OCI-LY1 (cell line): Measurements from ENCODE around the gene NCAPG2.

Source experiments
- EZH2 ChIP-seq: fragments of 200-600 bp; sonication (generic), shearing (Covaris generic); IDR thresholded peaks from 2 replicates; pipeline ENCODE4 v1.8.0; 2017; ENCODE audit warnings: borderline replicate concordance, mixed run types, mild to moderate bottlenecking, antibody characterized with exemption, low read length, moderate library complexity, mixed read lengths
- TF ChIP-seq, protein P1 (sequence below): fragments of 200-600 bp; sonication (generic), shearing (Covaris generic); IDR thresholded peaks from 2 replicates; pipeline ENCODE4 v1.5.1; 2017; ENCODE audit warnings: mild to moderate bottlenecking, antibody characterized with exemption, low read length, moderate library complexity, mixed read lengths

DNA sequence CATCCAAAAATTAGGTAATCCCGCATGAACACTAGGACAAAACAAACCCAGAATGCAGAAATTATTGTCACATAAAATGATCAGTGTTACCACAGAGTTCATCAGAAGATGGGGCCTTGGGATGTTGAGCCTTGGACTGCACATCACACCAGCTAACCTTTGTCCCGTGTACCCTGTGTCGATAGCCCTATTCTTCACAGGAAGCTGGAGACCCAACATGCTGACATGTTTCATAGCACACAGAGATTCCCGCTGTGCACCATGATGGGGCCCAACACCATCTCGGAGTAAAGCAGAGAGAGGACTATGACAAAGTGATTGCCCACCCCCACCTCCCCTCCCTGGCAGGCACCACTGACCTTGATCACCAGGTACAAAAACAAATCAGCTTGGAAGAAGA lies 121.5 kb downstream of the NCAPG2 start:
- TF ChIP-seq, protein P1, sequence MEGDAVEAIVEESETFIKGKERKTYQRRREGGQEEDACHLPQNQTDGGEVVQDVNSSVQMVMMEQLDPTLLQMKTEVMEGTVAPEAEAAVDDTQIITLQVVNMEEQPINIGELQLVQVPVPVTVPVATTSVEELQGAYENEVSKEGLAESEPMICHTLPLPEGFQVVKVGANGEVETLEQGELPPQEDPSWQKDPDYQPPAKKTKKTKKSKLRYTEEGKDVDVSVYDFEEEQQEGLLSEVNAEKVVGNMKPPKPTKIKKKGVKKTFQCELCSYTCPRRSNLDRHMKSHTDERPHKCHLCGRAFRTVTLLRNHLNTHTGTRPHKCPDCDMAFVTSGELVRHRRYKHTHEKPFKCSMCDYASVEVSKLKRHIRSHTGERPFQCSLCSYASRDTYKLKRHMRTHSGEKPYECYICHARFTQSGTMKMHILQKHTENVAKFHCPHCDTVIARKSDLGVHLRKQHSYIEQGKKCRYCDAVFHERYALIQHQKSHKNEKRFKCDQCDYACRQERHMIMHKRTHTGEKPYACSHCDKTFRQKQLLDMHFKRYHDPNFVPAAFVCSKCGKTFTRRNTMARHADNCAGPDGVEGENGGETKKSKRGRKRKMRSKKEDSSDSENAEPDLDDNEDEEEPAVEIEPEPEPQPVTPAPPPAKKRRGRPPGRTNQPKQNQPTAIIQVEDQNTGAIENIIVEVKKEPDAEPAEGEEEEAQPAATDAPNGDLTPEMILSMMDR, result no peak
- TF ChIP-seq EZH2, result no peak
